HepG2 (cell line): Measurements from ENCODE around the gene TMEM253. TPM values are rescaled to one million over a fixed set of nuclear protein-coding genes. Genes with fewer than 3 reads are reported as not detected.

Source experiments
- ATAC-seq: fragments of 200-7000 bp; cut with Tn5 transposase; 3 replicates; pipeline ENCODE4 v1.9.1; 2020; ENCODE audit warnings: mild to moderate bottlenecking, moderate library complexity
- BruUV-seq: library from RNA; stranded (reverse); fragments of 400-500 nt; replicated peaks from 2 replicates; lab custom pipeline; 2021; lab: Mats Ljungman, UMichigan
- CTCF ChIA-PET: fragments of 300-600 bp; formaldehyde crosslinking; extraction: SDS; loops from one replicate; lab custom pipeline; 2021; ENCODE audit warnings: low total read pairs, inconsistent platforms, low intra/inter-chr PET ratio; lab: Yijun Ruan, JAX
- POLR2A ChIA-PET: fragments of 350-600 bp; sonication (Branson Sonifier 250); formaldehyde crosslinking; loops from one replicate; lab custom pipeline; 2020; ENCODE audit warnings: antibody characterized with exemption, inconsistent platforms; lab: Yijun Ruan, JAX
- DNase-seq: peaks from one replicate; pipeline ENCODE4 v3.0.0-alpha.2; 2015; ENCODE audit warnings: low spot score
- FAIRE-seq: peaks from 3 replicates; lab custom pipeline; 2011; peaks lifted over from hg19 to GRCh38; lab: Jason Lieb, UNC
- H2AFZ ChIP-seq: one replicate; pipeline ENCODE4 v1.6.1; 2011; ENCODE audit warnings: low read length, inconsistent platforms
- H3K27ac ChIP-seq: fragments of 300-600 bp; 3 replicates; pipeline ENCODE4 v1.8.0; 2011; ENCODE audit warnings: mixed run types, mild to moderate bottlenecking, mixed read lengths, low read length, inconsistent platforms; ENCODE audit not compliant: insufficient read depth; ENCODE audit errors: extremely low read length
- H3K27me3 ChIP-seq, 2 experiments: fragments of 200-600 bp in 1 of 2; 2 replicates in 1 of 2; 3 replicates in 1 of 2; pipeline versions ENCODE4 v1.6.0 to v1.8.0; 2011; ENCODE audit warnings: low read length in 2 of 2, mild to moderate bottlenecking in 2 of 2, moderate library complexity in 2 of 2, inconsistent platforms in 1 of 2; ENCODE audit not compliant: insufficient read depth in 2 of 2, control insufficient read depth in 1 of 2
- H3K36me3 ChIP-seq, 2 experiments: fragments of 200-600 bp in 1 of 2; replicated peaks in 1 of 2; 2 replicates in 1 of 2; 3 replicates in 1 of 2; pipeline versions ENCODE4 v1.5.1 to v1.8.0; 2011; ENCODE audit warnings: low read length in 2 of 2, inconsistent platforms in 1 of 2; ENCODE audit not compliant: insufficient read depth in 2 of 2, control insufficient read depth in 1 of 2
- H3K4me1 ChIP-seq: 2 replicates; pipeline ENCODE4 v1.5.1; 2012; ENCODE audit warnings: low read length, inconsistent platforms; ENCODE audit not compliant: insufficient read depth
- H3K4me2 ChIP-seq: 2 replicates; pipeline ENCODE4 v1.6.0; 2011; ENCODE audit warnings: low read depth, low read length, inconsistent platforms
- H3K4me3 ChIP-seq, 3 experiments: fragments of 200-600 bp in 1 of 3; sonication (generic), shearing (Covaris generic) in 1 of 3; replicated peaks in 1 of 3; 2 replicates each; pipeline ENCODE4 v1.5.1; 2011 to 2016; ENCODE audit warnings: low read length in 3 of 3, inconsistent platforms in 2 of 3, low read depth in 2 of 3, mild to moderate bottlenecking in 2 of 3, control low read depth in 1 of 3, mixed read lengths in 1 of 3; ENCODE audit not compliant: insufficient read depth in 1 of 3
- H3K79me2 ChIP-seq: one replicate; pipeline ENCODE4 v1.6.1; 2011; ENCODE audit warnings: low read length, inconsistent platforms; ENCODE audit not compliant: insufficient read depth
- H3K9ac ChIP-seq: 2 replicates; pipeline ENCODE4 v1.6.0; 2011; ENCODE audit warnings: mild to moderate bottlenecking, low read depth, low read length, inconsistent platforms; ENCODE audit not compliant: insufficient read depth
- H3K9me3 ChIP-seq: 2 replicates; pipeline ENCODE4 v1.5.1; 2012; ENCODE audit warnings: mild to moderate bottlenecking, low read length
- H4K20me1 ChIP-seq: 2 replicates; pipeline ENCODE4 v1.6.0; 2011; ENCODE audit warnings: inconsistent platforms, mild to moderate bottlenecking, low read length, moderate library complexity; ENCODE audit not compliant: insufficient read depth
- ARID2 ChIP-seq: sonication (generic); formaldehyde crosslinking; IDR thresholded peaks from 2 replicates; pipeline ENCODE4 v1.8.1; 2022; ENCODE audit warnings: mild to moderate bottlenecking, missing genetic modification reagents, borderline replicate concordance
- CREM ChIP-seq, 2 experiments: sonication (generic) in 1 of 2; formaldehyde crosslinking in 1 of 2; IDR thresholded peaks; 2 replicates each; pipeline versions ENCODE4 v1.4.0 to v1.6.1; 2016 to 2020; ENCODE audit warnings: antibody characterized with exemption in 1 of 2, mild to moderate bottlenecking in 1 of 2, missing genetic modification reagents in 1 of 2
- EED ChIP-seq: sonication (generic); formaldehyde crosslinking; IDR thresholded peaks from 2 replicates; pipeline ENCODE4 v1.5.0; 2020; ENCODE audit warnings: mild to moderate bottlenecking, missing genetic modification reagents
- KDM3A ChIP-seq: IDR thresholded peaks from 2 replicates; pipeline ENCODE4 v1.6.1; 2018; ENCODE audit warnings: low read depth, missing compliant biosample characterization
- MEIS2 ChIP-seq: sonication (generic); formaldehyde crosslinking; IDR thresholded peaks from 2 replicates; pipeline ENCODE4 v1.9.0; 2021; ENCODE audit warnings: mild to moderate bottlenecking, missing genetic modification reagents
- NR2C2 ChIP-seq: sonication (generic); formaldehyde crosslinking; IDR thresholded peaks from 2 replicates; pipeline ENCODE4 v1.4.0; 2020; ENCODE audit warnings: missing genetic modification reagents, mild to moderate bottlenecking, moderate library complexity, borderline replicate concordance
- PATZ1 ChIP-seq: sonication (generic); formaldehyde crosslinking; IDR thresholded peaks from 2 replicates; pipeline ENCODE4 v1.4.0; 2020; ENCODE audit warnings: missing genetic modification reagents
- SRSF4 ChIP-seq: fragments of 200-400 bp; formaldehyde crosslinking; IDR thresholded peaks from one replicate; pipeline ENCODE4 v1.6.1; 2018; ENCODE audit warnings: mild to moderate bottlenecking, low read depth, low read length, moderate library complexity; ENCODE audit not compliant: poor library complexity, severe bottlenecking
- SRY ChIP-seq: sonication (generic); formaldehyde crosslinking; IDR thresholded peaks from 2 replicates; pipeline ENCODE4 v1.8.0; 2022; ENCODE audit warnings: mild to moderate bottlenecking, missing genetic modification reagents
- ZNF264 ChIP-seq: sonication (generic); formaldehyde crosslinking; IDR thresholded peaks from 2 replicates; pipeline ENCODE4 v1.4.0; 2020; ENCODE audit warnings: missing genetic modification reagents
- ZSCAN20 ChIP-seq: sonication (generic); formaldehyde crosslinking; IDR thresholded peaks from 2 replicates; pipeline ENCODE4 v1.4.0; 2020; ENCODE audit warnings: missing genetic modification reagents, mild to moderate bottlenecking, borderline replicate concordance
- ZUFSP ChIP-seq: sonication (generic); formaldehyde crosslinking; IDR thresholded peaks from 2 replicates; pipeline ENCODE4 v1.9.0; 2021; ENCODE audit warnings: missing genetic modification reagents, mild to moderate bottlenecking, borderline replicate concordance
- WGBS: methylation state at CpG from one replicate; pipeline ENCODE4 v1.1.6; 2017; ENCODE audit warnings: low lambda C conversion rate; 5-methylcytosine and 5-hydroxymethylcytosine counted together
- in situ Hi-C: cut with HindIII; loops from 2 replicates; pipeline ENCODE4 v1.10.0; 2017; ENCODE audit warnings: low pct_unique_long_range_greater_than_20kb; ENCODE audit not compliant: extremely low pct_ligation_motif_present
- intact Hi-C: fragments of 100-400 bp; cut with micrococcal nuclease; formaldehyde crosslinking; loops from one replicate; pipeline ENCODE4 v1.10.0; 2022; ENCODE audit not compliant: unreplicated experiment
- polyA plus RNA-seq, 8 experiments: library from polyadenylated mRNA; depleted of rRNA in 3 of 8; stranded (reverse) in 7 of 8; unstranded in 1 of 8; fragments of >200 nt; fragmentation: Illumina TruSeq in 4 of 8; extraction: Trizol in 4 of 8; gene quantifications; 2 replicates each; pipeline versions ENCODE4 v1.2.1 to v1.2.3, GENCODE V29; 2011 to 2016; ENCODE audit warnings: low read depth in 4 of 8, missing spikeins in 1 of 8, mixed read lengths in 1 of 8; ENCODE audit not compliant: insufficient read depth in 1 of 8
- total RNA-seq, 5 experiments: library from RNA; depleted of rRNA; stranded (reverse); fragments of >200 nt; fragmentation: Illumina TruSeq; extraction: Trizol; gene quantifications; 2 replicates each; pipeline ENCODE4 v1.2.3, GENCODE V29; 2016; ENCODE audit warnings: low read depth in 1 of 5
- TF ChIP-seq, protein P1 (sequence below): sonication (generic); formaldehyde crosslinking; IDR thresholded peaks from 2 replicates; pipeline ENCODE4 v1.4.0; 2020; ENCODE audit warnings: missing genetic modification reagents
- TF ChIP-seq, protein P2 (sequence below): sonication (generic); formaldehyde crosslinking; IDR thresholded peaks from 2 replicates; pipeline ENCODE4 v1.5.0; 2020; ENCODE audit warnings: mild to moderate bottlenecking, missing genetic modification reagents

Gene TMEM253
- total and polyA plus RNA-seq, 2 of the 13 experiments (the other 11 are each of a cell fraction or from before 2014, with no cell fraction given): 0.29 to 0.45 TPM

DNA sequence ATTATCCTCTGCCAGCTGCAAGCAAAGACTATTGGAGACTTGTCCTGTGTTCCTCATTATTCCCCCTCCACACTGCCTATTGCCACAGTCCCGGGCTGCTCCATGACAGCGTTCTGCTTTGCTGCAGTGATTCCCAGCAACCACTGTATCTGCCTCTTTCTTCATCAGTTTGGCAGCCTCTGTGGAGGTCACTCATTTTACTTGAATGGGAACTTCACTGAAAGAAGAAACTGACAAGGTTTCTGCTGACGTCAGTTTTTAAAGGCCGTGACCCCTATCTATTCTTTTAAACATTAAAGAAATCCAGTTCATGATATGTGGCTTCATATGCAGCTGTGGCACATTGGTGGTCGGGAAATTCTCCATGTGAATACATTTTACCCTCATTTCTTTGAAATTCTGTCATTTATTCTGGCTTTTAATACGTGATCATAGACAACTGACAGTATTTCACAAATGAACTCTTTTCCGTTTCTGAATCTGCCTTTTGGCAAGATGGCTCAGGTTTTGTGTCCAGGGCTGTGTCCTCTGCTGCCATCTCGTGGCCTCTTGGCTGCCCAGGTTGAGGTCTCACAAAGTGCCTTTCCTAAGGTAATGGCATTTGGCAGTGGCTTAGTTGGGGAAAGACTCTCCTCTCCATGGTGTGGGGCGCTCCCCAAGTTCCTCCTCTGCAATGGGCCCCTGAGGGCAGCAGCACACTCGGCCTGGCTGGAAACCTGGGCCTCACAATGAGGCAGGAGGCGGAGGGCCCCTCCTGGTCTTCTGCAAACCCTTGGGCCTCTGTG lies 5.8 kb downstream of the TMEM253 start:
- intact Hi-C loops: no loop called here
- ChIA-PET POLR2A (interaction anchor here (0.7 to 4.7 kb wide), 5 partner anchors 9 to 92 kb away, joined by 4 to 91 read pairs (median 5); no protein-coding TSS in a partner anchor), CTCF (interaction anchor here (1.1 to 8.0 kb wide), 6 partner anchors 14 to 95 kb away, joined by 4 to 320 read pairs (median 20); partner anchors contain the start of genes ARHGEF40 and ZNF219)
- ATAC-seq: peak; percentile 45
- Histone ChIP-seq H3K4me3 (peak overlapping the region; percentile 51 to 67 (median 62)), H3K4me1 (peaks cover 75% of the 10 kb centered on the region), H3K27me3 (no peaks in the 10 kb centered on the region; a peak in 1 of 5 replicates), H2AFZ (peak overlapping the region; percentile 95), H3K4me2 (peak overlapping the region; percentile 94), H3K9ac (peak overlapping the region; percentile 58), H4K20me1 (no peaks in the 10 kb centered on the region), H3K79me2 (peaks cover 11% of the 10 kb centered on the region), H3K36me3 (no peaks in the 10 kb centered on the region), H3K27ac (peak overlapping the region; percentile 53), H3K9me3 (no peaks in the 10 kb centered on the region)
- no TSS peak for BruUV-seq
- WGBS: 1% methylated on average over 11 of the region's 11 CpGs
- in situ Hi-C loops: no loop called here
- DNase-seq: peak; percentile 84
- FAIRE-seq: peak; percentile 76
- TF ChIP-seq ARID2 (CRISPR knock-in tag) (no peak), NR2C2 (CRISPR knock-in tag) (peak; percentile 77), KDM3A (CRISPR knock-in tag) (peak; percentile 80), ZUFSP (no peak), MEIS2 (CRISPR knock-in tag) (peak; percentile 57; the same call in 1 of the 2 replicates), ZSCAN20 (0 out of 2 replicates have a peak, but pooled peaks have one; percentile 20), SRY (CRISPR knock-in tag) (0 out of 2 replicates have a peak, but pooled peaks have one; percentile 45), CREM (IDR thresholded peaks at IDR 0.05) (peak; percentile 46; the same call in 1 of the 2 replicates), CREM (CRISPR knock-in tag; IDR thresholded peaks at IDR 0.05) (no peak), EED (CRISPR knock-in tag) (0 out of 2 replicates have a peak, but pooled peaks have one; percentile 34), SRSF4 (no peak), PATZ1 (CRISPR knock-in tag) (peak; percentile 53), ZNF264 (CRISPR knock-in tag) (peak; percentile 69; the same call in 1 of the 2 replicates)
- TF ChIP-seq, protein P1, sequence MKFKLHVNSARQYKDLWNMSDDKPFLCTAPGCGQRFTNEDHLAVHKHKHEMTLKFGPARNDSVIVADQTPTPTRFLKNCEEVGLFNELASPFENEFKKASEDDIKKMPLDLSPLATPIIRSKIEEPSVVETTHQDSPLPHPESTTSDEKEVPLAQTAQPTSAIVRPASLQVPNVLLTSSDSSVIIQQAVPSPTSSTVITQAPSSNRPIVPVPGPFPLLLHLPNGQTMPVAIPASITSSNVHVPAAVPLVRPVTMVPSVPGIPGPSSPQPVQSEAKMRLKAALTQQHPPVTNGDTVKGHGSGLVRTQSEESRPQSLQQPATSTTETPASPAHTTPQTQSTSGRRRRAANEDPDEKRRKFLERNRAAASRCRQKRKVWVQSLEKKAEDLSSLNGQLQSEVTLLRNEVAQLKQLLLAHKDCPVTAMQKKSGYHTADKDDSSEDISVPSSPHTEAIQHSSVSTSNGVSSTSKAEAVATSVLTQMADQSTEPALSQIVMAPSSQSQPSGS (CRISPR knock-in tag): peak; percentile 84
- TF ChIP-seq, protein P2, sequence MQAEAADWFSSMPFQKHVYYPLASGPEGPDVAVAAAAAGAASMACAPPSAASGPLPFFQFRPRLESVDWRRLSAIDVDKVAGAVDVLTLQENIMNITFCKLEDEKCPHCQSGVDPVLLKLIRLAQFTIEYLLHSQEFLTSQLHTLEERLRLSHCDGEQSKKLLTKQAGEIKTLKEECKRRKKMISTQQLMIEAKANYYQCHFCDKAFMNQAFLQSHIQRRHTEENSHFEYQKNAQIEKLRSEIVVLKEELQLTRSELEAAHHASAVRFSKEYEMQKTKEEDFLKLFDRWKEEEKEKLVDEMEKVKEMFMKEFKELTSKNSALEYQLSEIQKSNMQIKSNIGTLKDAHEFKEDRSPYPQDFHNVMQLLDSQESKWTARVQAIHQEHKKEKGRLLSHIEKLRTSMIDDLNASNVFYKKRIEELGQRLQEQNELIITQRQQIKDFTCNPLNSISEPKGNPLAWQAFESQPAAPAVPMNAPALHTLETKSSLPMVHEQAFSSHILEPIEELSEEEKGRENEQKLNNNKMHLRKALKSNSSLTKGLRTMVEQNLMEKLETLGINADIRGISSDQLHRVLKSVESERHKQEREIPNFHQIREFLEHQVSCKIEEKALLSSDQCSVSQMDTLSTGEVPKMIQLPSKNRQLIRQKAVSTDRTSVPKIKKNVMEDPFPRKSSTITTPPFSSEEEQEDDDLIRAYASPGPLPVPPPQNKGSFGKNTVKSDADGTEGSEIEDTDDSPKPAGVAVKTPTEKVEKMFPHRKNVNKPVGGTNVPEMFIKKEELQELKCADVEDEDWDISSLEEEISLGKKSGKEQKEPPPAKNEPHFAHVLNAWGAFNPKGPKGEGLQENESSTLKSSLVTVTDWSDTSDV (CRISPR knock-in tag): no peak
